ENCODE results near the gene LINC00237. TPM values are rescaled to one million over a fixed set of nuclear protein-coding genes. Genes with fewer than 3 reads are reported as not detected.

The LINC00237 gene
- total and polyA plus RNA-seq, 8 donors = 0.92 TPM; not detected in 7

GRCh38 chr20:21139881-21140566 lies 33.9 kb upstream of the LINC00237 start:
- DNase-seq = no peak
- TF ChIP-seq, protein P1, sequence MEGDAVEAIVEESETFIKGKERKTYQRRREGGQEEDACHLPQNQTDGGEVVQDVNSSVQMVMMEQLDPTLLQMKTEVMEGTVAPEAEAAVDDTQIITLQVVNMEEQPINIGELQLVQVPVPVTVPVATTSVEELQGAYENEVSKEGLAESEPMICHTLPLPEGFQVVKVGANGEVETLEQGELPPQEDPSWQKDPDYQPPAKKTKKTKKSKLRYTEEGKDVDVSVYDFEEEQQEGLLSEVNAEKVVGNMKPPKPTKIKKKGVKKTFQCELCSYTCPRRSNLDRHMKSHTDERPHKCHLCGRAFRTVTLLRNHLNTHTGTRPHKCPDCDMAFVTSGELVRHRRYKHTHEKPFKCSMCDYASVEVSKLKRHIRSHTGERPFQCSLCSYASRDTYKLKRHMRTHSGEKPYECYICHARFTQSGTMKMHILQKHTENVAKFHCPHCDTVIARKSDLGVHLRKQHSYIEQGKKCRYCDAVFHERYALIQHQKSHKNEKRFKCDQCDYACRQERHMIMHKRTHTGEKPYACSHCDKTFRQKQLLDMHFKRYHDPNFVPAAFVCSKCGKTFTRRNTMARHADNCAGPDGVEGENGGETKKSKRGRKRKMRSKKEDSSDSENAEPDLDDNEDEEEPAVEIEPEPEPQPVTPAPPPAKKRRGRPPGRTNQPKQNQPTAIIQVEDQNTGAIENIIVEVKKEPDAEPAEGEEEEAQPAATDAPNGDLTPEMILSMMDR (IDR thresholded peaks at IDR 0.05) = no peak
- H3K27ac ChIP-seq = no peak overlapping the region
- H3K4me1 ChIP-seq = no peaks in the 10 kb centered on the region
- FAIRE-seq = no peak
- no peaks in the 10 kb centered on the region for H3K9me3 ChIP-seq
- no peaks in the 10 kb centered on the region for H3K27me3 ChIP-seq
- H3K4me3 ChIP-seq = no peak overlapping the region
- peaks cover 0 to 7% (median 0%) of the 10 kb centered on the region in 3 donors for H3K36me3 ChIP-seq
- 75 to 87% methylated on average over 3 of the region's 3 CpGs for WGBS, 2 donors
- ATAC-seq = no peak
- intact Hi-C loops (cut with DNase I) = no loop called here

GRCh38 chr20:21137078-21137477 lies 30.9 kb upstream of the LINC00237 start:
- no peaks in the 10 kb centered on the region for H3K9me3 ChIP-seq
- no peaks in the 10 kb centered on the region for H3K4me1 ChIP-seq
- ATAC-seq (no peak), DNase-seq (no peak), FAIRE-seq (no peak)
- intact Hi-C loops (cut with DNase I) = no loop called here
- no peak overlapping the region for H3K27ac ChIP-seq
- H3K4me3 ChIP-seq = no peak overlapping the region
- peaks cover 0 to 7% (median 0%) of the 10 kb centered on the region in 3 donors for H3K36me3 ChIP-seq
- TF ChIP-seq, protein P1 (IDR thresholded peaks at IDR 0.05) = no peak
- 79 to 83% methylated on average over 1 of the region's 1 CpG for WGBS, 2 donors
- H3K27me3 ChIP-seq = no peaks in the 10 kb centered on the region

DNA sequence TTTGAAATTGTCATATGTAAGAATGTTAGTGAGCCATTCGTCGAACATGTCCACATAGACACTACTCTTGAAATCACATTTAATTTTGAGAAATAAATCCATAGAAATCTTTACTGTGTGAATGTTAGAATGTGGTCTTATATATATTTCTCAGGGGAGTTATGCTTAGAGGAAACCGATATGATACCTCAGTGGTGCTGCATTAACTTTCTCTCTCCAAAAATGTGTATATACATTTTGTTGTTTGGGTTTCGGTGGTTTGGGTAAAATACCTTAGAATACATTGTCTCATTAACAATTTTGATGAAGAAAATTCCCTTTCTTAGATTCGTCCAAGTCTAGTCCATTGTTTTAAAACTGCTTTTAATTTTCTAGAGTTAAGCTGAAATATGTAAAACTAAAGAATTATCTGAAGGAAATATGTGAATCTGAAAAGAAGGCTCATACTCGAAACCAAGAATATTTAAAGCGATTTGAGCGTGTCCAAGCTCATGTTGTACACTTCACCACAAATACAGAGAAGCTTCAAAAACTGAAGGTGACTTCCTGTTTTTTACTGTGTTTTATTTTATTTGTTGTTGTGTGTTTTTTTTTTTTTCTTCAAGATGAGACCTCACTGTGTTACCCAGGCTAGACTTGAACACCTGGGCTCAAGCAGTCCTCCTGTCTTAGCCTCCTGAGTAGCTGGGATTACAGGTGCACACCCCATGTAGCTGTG lies 30.0 kb upstream of the LINC00237 start:
- no peaks in the 10 kb centered on the region for H3K27me3 ChIP-seq
- no peak overlapping the region for H3K4me3 ChIP-seq
- FAIRE-seq (no peak), ATAC-seq (no peak), DNase-seq (no peak)
- peaks cover 0 to 7% (median 0%) of the 10 kb centered on the region in 3 donors for H3K36me3 ChIP-seq
- TF ChIP-seq, protein P1 (IDR thresholded peaks at IDR 0.05) = no peak
- WGBS, 2 donors = 94 to 96% methylated on average over 8 of the region's 8 CpGs
- no peaks in the 10 kb centered on the region for H3K4me1 ChIP-seq
- H3K27ac ChIP-seq = no peak overlapping the region
- intact Hi-C loops (cut with DNase I) = no loop called here
- H3K9me3 ChIP-seq = no peaks in the 10 kb centered on the region

- ATAC-seq (no peak), DNase-seq (no peak), FAIRE-seq (no peak)
- H3K4me3 ChIP-seq = no peak overlapping the region
- H3K27ac ChIP-seq = no peak overlapping the region
- peaks cover 0 to 7% (median 0%) of the 10 kb centered on the region in 3 donors for H3K36me3 ChIP-seq
- no peaks in the 10 kb centered on the region for H3K27me3 ChIP-seq
- no peaks in the 10 kb centered on the region for H3K4me1 ChIP-seq
- no peaks in the 10 kb centered on the region for H3K9me3 ChIP-seq
- TF ChIP-seq, protein P1 (IDR thresholded peaks at IDR 0.05) = no peak
- 90% methylated on average over 10 of the region's 10 CpGs for WGBS, 2 donors
- intact Hi-C loops (cut with DNase I) = no loop called here
These were observed 28.8 kb upstream of the LINC00237 start for GRCh38 chr20:21134883-21135493.
